Endodermal cell (in vitro differentiated cells): ENCODE measurements around the gene CLP1. TPM values are rescaled to one million over a fixed set of nuclear protein-coding genes. Genes with fewer than 3 reads are reported as not detected.

Source experiments
- microRNA-seq: library from miRNA; unstranded; fragments of <30 nt; microRNA quantifications from one replicate; pipeline ENCODE4 v1.2.0, GENCODE V29; 2020; ENCODE audit warnings: borderline microRNAs expressed
- total RNA-seq, 2 donors: library from RNA; stranded (reverse); fragmentation: NEBNext Ultra II Directional in 1 of 2; extraction: Animal tissue kit (Norgen Biotek cat#: 25700) in 1 of 2; gene quantifications; 2 replicates in 1 of 2; 3 replicates in 1 of 2; pipeline ENCODE4 v1.2.1, GENCODE V29; 2021

Gene CLP1
- total RNA-seq, 2 donors from 2014 or later = 23.7 to 25.2 TPM

Small RNAs within 50 kb of the gene (microRNA-seq; reads per million reads assigned to microRNA genes)
- 3,903 reads per million, percentile 98 among the genes with 10 or more reads in this experiment for gene MIR130A

Other genes starting within 250 kb of the CLP1 start
- gene SLC43A3, start 230.6 kb upstream of the CLP1 start, total RNA-seq = 10 to 100 TPM; 10.6 to 13.8 TPM
- gene RTN4RL2, start 197.2 kb upstream of the CLP1 start, total RNA-seq = 1 to 10 TPM in 1 of 2 donors, under 1 TPM in 1; 0.97 to 1.5 TPM
- 1 to 10 TPM; 8.4 to 9.1 TPM for gene SLC43A1, start 142.1 kb upstream of the CLP1 start, total RNA-seq
- 10 to 100 TPM; 77.4 to 79.8 TPM for gene TIMM10, start 127.0 kb upstream of the CLP1 start, total RNA-seq
- under 1 TPM; 0.22 TPM for gene SMTNL1, start 120.2 kb upstream of the CLP1 start, total RNA-seq
- gene UBE2L6, start 90.1 kb upstream of the CLP1 start, total RNA-seq = 10 to 100 TPM in 1 of 2 donors, 1 to 10 TPM in 1; 8.1 to 11.3 TPM
- 10 to 100 TPM; 67.8 to 73.5 TPM for gene SERPING1, start 60.1 kb upstream of the CLP1 start, total RNA-seq
- not detected for gene YPEL4, start 7.8 kb upstream of the CLP1 start, total RNA-seq
- gene ZDHHC5, start 10.4 kb downstream of the CLP1 start, total RNA-seq = 10 to 100 TPM; 70.7 to 77.1 TPM
- gene MED19, start 54.5 kb downstream of the CLP1 start, total RNA-seq = 10 to 100 TPM; 18.5 TPM
- gene TMX2, start 54.8 kb downstream of the CLP1 start, total RNA-seq = 10 to 100 TPM; 67.6 to 79.2 TPM
- 100 to 1,000 TPM; 213 to 226 TPM for gene SELENOH, start 83.7 kb downstream of the CLP1 start, total RNA-seq
- not detected for gene BTBD18, start 94.1 kb downstream of the CLP1 start, total RNA-seq
- gene CTNND1, start 104.0 kb downstream of the CLP1 start, total RNA-seq = 100 to 1,000 TPM; 190 to 216 TPM